ENCODE measurements around the gene IHH. TPM values are rescaled to one million over a fixed set of nuclear protein-coding genes. Genes with fewer than 3 reads are reported as not detected.

Gene IHH
- total and polyA plus RNA-seq, 3 donors from 2014 or later: 0.19 to 1.1 (median 0.39) TPM

DNA sequence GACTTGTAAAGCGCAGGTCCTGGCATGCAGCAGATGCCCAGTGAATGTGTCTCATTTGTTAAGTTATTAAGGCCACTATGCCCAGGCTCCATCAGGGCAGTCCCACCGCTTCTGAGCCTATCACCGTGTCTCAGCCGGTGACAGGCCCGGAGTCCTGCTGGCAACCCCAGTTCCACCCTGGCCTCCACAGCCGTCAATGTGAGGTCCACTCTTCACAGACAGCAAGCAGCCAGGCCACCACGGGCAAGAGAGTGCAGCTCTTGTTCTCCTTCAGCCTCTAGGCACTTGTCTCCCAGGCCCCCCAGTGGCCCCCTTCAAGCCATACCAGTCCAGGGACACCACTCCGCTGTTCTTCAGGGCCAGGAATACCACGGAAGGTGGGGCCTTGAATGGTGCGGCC is 42.0 kb downstream of the IHH start:
- no peak for DNase-seq
- no peaks in the 10 kb centered on the region for H3K36me3 ChIP-seq (ENCODE audit: low read depth, missing control alignments)
- H3K27me3 ChIP-seq: no peaks in the 10 kb centered on the region
- intact Hi-C loops (cut with DNase I; ENCODE audit: low total_unique reads): no loop called here
- no peaks in the 10 kb centered on the region for H3K9me3 ChIP-seq
- no peak overlapping the region for H3K27ac ChIP-seq
- H3K4me3 ChIP-seq: no peak overlapping the region
- no peak for TF ChIP-seq CTCF (IDR thresholded peaks at IDR 0.05)
- TF ChIP-seq POLR2A (IDR thresholded peaks at IDR 0.05): no peak
- no peaks in the 10 kb centered on the region for H3K4me1 ChIP-seq
- 87 to 100% methylated on average over 3 to 10 of the region's 10 CpGs for WGBS, 2 donors

DNA sequence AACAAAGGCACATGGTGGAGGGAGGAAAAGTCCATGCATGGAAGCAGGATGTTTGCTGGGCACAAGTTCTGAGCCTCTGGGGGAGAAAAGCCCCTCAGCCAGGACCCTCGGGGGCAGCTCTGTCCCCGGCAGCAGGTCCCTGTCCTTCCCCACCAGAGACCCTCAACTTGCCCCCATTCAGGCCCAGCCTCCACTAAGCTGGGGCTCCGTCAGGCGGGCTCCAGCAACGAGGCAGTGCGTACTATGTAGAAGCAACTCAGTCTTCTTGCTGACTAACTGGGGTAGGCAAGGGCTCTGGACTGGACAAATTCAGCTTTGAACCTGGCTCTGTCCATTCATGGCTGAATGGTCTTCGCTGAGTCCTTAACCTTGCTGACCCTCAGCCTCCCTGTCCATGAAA is 42.4 kb downstream of the IHH start:
- TF ChIP-seq POLR2A (IDR thresholded peaks at IDR 0.05) (no peak), CTCF (IDR thresholded peaks at IDR 0.05) (no peak)
- no peak for DNase-seq
- intact Hi-C loops (cut with DNase I; ENCODE audit: low total_unique reads): no loop called here
- H3K36me3 ChIP-seq (ENCODE audit: low read depth, missing control alignments): no peaks in the 10 kb centered on the region
- no peak overlapping the region for H3K4me3 ChIP-seq
- 92 to 95% methylated on average over 7 of the region's 7 CpGs for WGBS, 2 donors
- H3K4me1 ChIP-seq: no peaks in the 10 kb centered on the region
- H3K9me3 ChIP-seq: no peaks in the 10 kb centered on the region
- no peaks in the 10 kb centered on the region for H3K27me3 ChIP-seq
- no peak overlapping the region for H3K27ac ChIP-seq

DNA sequence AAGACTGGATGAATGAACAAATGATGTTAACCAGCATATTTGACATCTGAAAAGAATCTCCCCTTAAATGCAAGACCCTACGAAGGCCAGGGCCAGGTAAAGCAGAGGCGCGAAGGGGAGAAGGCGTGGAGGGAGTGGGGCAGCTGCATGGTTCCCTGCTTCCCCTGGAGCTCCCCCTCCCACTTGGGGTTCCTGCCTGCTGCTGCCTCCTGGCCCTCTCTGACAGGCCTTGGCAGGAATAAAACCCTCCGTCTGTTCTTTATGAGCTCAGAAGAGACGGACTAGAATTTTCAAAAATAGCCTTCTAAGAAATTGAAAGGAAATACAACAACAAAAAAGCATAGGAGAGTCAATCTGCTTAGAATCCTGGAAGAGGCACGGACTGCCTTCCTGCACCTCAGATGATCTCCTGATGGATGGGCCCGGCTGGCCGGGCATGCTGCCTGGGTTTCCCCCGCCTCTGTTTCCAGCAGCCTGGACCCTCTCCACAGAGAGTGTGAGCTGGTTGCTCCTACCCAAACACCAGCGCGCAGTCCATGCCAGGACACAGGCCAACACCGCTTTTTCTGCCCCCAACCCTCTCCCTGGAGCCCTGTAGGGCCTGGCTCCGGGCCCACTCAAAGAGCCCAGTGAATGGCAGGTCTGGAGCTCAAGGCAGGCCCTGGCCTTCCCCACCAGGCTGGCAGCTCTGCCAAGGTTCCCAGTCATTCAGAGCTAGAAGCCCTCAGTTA is 43.4 kb downstream of the IHH start:
- no peaks in the 10 kb centered on the region for H3K4me1 ChIP-seq
- TF ChIP-seq CTCF (IDR thresholded peaks at IDR 0.05) (no peak), POLR2A (IDR thresholded peaks at IDR 0.05) (no peak)
- no peaks in the 10 kb centered on the region for H3K9me3 ChIP-seq
- H3K27me3 ChIP-seq: no peaks in the 10 kb centered on the region
- H3K27ac ChIP-seq: no peak overlapping the region
- H3K36me3 ChIP-seq (ENCODE audit: low read depth, missing control alignments): no peaks in the 10 kb centered on the region
- no peak overlapping the region for H3K4me3 ChIP-seq
- 82 to 90% methylated on average over 14 of the region's 14 CpGs for WGBS, 2 donors
- no peak for DNase-seq
- intact Hi-C loops (cut with DNase I; ENCODE audit: low total_unique reads): no loop called here

- Histone ChIP-seq H3K4me1 (no peaks in the 10 kb centered on the region), H3K27me3 (no peaks in the 10 kb centered on the region), H3K9me3 (no peaks in the 10 kb centered on the region), H3K27ac (no peak overlapping the region), H3K4me3 (no peak overlapping the region), H3K36me3 (ENCODE audit: low read depth, missing control alignments) (no peaks in the 10 kb centered on the region)
- DNase-seq: no peak
- intact Hi-C loops (cut with DNase I; ENCODE audit: low total_unique reads): no loop called here
- WGBS, 2 donors: 96 to 97% methylated on average over 10 to 11 of the region's 11 CpGs
- no peak for TF ChIP-seq CTCF (IDR thresholded peaks at IDR 0.05)
- TF ChIP-seq POLR2A (IDR thresholded peaks at IDR 0.05): no peak
Measured at GRCh38 chr2:219016721-219017120, 44.0 kb downstream of the IHH start.

GRCh38 chr2:219010873-219011272 is 49.8 kb downstream of the IHH start:
- DNase-seq: no peak
- H3K36me3 ChIP-seq (ENCODE audit: low read depth, missing control alignments): no peaks in the 10 kb centered on the region
- no peaks in the 10 kb centered on the region for H3K4me1 ChIP-seq
- no peaks in the 10 kb centered on the region for H3K9me3 ChIP-seq
- 81 to 87% methylated on average over 4 to 5 of the region's 5 CpGs for WGBS, 2 donors
- no peaks in the 10 kb centered on the region for H3K27me3 ChIP-seq
- no peak overlapping the region for H3K4me3 ChIP-seq
- no peak overlapping the region for H3K27ac ChIP-seq
- no peak for TF ChIP-seq CTCF (IDR thresholded peaks at IDR 0.05)
- TF ChIP-seq POLR2A (IDR thresholded peaks at IDR 0.05): no peak
- intact Hi-C loops (cut with DNase I; ENCODE audit: low total_unique reads): no loop called here
